CD1c-positive myeloid dendritic cell (primary cell): ENCODE measurements around the gene STX10.
A peak's percentile ranks its signal among the peaks of the same experiment; 100 is the strongest.

Experiments used
- DNase-seq: peaks from one replicate; pipeline ENCODE4 v3.0.0-alpha.2; 2016; ENCODE audit errors: extremely low spot score

The STX10 gene

DNA sequence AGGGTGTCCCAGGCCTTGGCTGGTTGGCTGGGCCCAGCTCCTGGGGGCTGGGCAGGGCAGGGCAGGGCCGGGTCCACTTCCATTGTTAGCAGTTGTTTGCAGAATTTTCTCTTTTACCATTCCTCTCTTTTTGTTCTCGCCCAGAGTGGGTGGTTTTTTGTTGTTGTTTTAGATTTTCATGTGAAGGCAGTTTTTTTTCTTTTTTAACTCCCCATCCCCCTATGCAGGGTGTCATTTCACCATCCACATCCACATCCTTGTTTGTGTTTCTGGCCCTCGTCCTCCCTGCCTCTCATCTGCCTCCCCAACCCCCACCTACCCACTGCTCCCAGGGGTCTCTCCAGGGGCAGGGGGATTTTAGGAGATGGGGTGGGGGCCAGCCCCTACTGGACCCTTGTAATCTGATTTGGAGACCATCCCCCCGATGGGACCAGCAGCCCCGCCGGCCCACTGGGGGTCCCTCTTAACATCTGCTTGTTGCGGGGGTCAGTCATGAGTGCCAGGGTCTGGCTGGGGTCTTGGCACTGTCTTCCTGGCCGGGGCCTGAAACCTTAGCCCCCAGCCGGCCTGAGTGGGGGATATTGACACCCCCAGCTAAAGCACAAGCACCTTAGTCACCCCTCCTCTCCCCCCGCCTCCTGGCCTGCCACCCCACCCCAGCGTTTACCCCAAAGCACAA is 10.4 kb downstream of the STX10 start:
- DNase-seq, result no peak

DNA sequence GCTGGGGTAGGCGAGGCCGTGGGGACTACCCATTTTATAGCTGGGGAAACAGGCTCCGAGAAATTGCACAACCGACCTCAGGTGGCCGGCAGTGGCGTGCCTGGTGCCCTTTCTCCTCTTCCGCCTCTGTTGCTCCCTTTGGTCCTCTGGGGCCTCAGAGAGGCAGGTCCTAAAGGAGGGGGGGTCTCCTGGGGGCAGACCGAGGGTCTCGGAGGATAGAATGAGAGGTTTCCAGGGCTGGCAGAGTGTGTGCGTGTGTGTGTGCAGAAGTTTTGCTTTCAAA is 11.3 kb downstream of the STX10 start:
- no peak for DNase-seq

DNA sequence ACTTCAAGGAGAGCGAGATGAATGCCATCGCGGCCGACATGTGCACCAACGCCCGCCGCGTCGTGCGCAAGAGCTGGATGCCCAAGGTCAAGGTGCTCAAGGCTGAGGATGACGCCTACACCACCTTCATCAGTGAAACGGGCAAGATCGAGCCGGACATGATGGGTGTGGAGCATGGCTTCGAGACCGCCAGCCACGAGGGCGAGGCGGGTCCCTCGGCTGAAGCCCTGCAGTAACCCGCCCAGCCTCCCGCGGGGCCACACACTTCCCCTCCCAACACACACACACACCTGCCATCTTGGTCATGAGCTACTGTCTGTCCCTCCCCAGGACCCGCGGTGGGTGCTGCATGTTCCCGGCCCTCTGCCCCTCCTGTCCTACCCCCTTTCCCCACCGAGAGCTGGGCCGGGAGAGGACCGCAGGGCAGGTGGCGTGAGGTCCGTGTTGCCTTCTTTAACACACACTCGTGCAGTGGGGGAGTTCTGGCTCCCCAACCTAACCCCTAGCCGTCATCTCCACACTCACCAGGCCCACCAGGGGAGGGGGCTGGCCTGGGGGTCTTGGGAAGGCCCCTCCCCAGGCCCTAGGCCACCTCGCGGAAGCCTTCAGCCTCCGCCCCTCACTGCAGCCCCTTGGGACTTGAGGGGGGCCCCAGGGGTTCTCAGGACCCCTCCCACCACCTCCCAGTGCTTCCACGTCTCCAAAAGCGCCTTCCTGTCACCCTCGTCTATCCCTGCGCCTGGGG is 11.8 kb downstream of the STX10 start:
- DNase-seq, result no peak

DNA sequence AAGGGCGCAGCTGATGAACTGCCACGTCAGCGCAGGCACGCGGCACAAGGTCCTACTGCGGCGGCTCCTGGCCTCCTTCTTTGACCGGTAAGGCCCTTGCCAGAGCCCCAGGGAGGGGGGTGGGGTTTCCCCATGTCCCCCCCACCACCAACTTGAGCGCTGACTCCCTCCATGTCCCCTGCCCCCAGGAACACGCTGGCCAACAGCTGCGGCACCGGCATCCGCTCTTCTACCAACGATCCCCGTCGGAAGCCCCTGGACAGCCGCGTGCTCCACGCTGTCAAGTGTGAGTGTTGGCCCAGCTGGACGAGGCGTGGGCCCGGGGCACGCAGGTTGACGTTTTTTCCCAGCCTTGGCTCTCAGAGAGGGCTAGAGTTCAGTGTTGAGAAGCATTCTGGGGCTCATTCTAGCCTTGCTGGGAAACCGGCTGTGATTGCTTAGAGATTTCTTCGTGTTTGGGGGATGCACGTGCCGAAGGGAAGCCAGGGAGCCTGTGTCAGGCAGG is 12.8 kb downstream of the STX10 start:
- no peak for DNase-seq

DNA sequence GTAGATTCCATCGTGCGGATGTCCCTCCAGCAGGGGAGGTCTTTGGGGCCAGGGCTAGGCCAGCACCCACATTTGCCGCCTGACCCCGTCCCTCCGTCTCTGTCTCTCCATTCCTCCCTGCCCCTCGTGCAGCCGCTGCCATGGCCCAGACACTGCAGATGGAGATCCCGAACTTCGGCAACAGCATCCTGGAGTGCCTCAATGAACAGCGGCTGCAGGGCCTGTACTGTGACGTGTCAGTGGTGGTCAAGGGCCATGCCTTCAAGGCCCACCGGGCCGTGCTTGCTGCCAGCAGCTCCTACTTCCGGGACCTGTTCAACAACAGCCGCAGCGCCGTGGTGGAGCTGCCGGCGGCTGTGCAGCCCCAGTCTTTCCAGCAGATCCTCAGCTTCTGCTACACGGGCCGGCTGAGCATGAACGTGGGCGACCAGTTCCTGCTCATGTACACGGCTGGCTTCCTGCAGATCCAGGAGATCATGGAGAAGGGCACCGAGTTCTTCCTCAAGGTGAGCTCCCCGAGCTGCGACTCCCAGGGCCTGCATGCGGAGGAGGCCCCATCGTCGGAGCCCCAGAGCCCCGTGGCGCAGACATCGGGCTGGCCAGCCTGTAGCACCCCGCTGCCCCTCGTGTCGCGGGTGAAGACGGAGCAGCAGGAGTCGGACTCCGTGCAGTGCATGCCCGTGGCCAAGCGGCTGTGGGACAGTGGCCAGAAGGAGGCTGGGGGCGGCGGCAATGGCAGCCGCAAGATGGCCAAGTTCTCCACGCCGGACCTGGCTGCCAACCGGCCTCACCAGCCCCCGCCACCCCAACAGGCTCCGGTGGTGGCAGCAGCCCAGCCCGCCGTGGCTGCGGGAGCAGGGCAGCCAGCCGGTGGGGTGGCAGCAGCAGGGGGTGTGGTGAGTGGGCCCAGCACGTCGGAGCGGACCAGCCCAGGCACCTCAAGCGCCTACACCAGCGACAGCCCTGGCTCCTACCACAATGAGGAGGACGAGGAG is 14.8 kb downstream of the STX10 start:
- no peak for DNase-seq

DNA sequence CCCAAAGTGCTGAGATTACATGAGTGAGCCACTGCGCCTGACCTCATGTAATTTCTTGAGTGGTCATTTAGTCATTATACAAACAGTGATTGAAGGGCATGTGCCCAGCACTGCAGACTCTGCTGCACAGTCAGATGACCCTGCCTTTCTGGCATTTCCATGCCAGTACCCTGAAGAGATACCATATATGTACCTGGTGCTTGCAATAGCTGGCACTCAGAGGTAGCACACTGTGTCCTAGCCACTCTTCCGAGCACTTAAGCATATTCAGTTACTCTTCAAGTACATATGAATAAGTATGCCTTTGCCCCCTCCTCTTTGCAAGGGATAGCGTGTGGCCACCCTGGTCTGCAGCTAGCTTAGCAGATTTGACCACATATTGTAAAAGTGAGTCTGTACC is 15.5 kb downstream of the STX10 start:
- DNase-seq, result no peak

DNA sequence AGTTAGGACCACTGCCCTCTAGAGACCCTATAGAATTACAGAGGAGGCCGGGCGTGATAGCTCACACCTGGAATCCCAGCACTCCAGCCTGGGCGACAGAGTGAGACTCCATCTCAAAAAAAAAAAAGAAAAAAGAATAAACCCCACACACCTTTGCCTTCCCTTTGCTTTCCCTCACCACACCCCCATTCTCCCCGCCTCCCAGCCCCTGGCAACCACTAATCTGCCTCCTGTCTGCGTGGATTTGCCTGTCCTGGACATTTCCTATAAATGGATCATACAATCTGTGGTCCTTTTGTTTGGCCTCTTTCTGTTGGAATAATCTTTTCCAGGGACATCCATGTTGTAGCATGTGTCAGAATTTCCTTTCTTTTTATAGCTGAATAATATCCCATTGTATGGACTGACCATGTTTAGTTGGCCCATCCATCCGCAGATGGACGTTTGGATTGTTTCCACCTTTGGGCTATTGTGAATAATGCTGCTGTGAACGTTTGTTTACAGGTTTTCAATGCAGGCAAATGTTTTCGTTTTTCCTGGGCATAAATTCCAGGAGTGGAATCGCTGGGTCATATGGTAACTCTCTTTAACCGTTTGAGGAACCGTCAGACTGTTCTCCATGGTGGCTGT is 16.8 kb downstream of the STX10 start:
- DNase-seq, result no peak

DNA sequence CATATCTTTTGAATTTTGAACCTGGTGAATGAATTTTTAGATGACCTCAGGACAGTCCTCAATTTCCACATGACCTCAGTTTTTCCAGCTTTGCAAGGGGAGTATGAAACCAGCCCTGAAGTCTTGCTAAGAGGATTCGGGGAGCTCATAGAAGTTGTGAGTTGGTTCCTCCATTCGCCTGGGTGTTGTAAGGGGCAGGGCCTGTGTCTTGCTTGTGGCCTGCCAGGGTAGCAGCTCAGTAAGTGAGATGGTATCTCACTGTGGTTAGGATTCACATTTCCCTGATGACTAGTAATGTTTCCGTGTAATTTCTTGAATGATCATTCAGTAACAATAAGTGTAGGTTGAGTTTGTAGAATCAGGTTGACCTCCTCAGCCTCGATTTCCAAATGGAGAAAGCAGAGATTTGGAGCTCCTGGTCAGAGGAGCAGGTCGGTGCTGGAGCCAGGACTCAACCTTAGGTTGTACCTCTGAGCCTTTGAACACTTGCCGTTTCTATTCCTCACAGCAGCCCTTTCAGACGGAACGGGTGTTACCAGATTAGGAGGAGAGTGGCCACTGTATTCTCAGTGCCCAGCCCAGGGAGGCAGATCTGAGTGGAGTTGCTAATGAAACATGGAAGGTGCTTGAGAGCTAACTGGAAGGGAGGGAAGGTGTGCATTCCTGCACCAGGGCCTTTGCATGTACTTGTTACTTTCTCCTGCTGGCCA is 17.5 kb downstream of the STX10 start:
- no peak for DNase-seq

DNA sequence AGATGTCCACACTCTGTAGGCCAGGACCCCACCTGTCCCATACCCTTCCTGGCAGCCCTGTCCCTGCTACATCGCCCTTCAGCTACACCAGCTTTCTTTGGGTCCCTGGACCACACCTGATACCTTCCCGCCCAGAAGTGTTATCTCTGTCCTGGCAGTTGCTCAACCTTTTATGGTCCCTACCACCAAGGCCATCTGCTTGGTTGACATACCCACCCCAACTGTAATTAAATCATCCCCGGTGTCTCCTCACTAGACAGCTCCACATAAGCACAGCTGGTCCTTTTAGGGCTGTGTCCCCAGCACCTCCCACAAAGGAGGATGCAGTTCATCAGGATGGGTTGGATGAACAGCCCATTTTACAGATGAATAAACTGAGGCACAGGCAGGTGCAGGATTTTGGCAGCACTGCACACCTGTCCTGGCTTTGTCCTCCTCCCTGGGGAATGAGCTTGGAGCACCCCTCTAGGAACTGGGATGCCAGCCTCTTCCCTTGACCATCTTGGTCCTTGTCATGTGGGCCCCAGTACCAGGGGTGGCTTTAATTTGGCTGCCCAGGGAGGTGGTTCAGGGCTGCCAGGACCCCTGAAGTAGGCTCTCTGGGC is 19.2 kb downstream of the STX10 start:
- no peak for DNase-seq

DNA sequence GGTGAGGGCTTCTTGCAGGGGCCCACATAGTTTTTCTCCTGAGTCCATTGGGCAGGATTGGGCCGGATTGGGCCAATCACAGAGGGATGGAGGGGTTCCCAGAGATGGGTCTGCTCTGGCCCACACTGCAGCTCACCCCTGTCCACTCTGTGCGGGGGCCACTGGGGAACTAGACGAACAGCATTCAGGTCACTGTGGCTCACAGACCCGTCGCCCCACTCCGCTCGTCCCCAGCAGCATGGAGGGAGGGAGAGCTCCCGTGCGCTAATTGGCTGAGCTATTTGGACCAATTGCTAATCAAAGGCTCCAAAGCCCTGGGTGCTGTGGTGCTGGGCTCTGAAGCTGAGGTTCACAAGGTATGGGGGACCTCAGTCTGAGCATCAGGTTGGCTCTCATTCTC is 20.8 kb downstream of the STX10 start:
- no peak for DNase-seq

DNA sequence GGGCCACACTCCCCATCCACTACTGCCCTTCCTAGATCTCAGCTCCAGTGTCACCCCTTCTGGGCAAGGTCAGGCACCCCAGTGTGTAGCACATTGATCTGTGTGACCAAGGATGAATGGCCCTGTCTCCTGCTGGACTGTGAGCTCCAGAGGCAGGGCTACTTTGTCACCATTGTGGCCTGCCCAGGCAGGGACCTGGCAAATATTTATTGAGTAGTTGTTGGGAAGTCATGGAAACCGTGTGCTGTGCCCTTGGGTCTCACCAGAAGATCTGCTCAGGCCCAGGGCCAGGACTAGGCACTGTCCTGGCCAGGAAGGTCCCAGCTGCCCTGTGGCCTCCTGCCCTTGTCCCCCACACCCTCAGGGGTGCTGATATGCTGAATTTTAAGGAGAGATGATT is 21.6 kb downstream of the STX10 start:
- no peak for DNase-seq

DNA sequence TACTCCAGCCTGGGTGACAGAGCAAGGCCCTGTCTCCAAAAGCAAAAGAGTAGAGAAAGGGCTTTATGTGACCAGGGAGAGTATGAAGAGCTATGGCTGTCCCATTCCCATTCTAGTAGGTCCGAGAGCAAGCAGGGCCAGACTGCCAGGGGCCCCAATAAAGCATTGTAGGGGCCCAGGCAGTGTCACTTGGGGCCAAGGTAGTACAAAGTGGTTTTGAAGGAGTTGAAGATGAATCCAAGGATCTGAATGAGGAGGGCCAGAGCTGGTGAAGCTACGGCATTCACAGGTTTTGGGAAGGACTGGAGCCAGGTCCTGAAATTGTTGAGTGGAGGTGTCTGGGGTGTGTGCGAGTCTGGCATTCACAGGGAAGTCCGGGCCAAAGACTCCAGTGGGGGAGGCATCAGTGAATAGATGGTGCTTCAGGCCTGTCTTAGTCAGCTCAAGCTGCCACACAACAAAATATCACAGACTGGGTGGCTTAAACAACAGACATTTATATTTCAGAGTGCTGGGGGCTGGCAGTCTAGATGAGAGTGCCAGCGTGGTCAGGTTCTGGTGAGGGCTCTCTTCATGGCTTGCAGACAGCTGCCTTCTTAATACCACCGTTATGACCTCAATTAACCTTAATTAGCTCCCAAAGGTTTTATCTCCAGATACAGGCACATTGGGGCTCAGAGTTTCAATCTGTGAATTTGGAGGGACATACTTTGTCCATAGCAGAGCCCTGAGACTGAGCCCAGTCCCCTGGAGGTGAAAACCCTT is 22.2 kb downstream of the STX10 start:
- no peak for DNase-seq

DNA sequence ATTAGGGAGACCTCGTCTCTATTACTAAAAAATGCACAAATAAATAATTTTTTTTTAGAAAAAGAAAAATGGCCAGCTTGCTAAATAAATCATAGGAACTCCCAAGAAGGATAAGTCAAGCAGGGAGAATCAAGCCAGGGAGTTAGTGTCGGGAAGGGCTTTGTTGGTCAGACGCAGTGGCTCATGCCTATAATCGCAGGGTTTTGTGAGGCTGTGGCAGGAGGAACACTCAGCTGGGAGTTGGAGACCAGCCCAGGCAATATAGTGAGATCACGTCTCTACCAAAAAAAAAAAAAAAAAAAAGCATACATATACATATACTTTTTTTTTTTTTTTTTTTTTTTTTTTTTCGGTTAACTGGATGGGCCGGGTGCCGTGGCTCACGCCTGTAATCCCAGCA is 23.1 kb downstream of the STX10 start:
- DNase-seq, result no peak

DNA sequence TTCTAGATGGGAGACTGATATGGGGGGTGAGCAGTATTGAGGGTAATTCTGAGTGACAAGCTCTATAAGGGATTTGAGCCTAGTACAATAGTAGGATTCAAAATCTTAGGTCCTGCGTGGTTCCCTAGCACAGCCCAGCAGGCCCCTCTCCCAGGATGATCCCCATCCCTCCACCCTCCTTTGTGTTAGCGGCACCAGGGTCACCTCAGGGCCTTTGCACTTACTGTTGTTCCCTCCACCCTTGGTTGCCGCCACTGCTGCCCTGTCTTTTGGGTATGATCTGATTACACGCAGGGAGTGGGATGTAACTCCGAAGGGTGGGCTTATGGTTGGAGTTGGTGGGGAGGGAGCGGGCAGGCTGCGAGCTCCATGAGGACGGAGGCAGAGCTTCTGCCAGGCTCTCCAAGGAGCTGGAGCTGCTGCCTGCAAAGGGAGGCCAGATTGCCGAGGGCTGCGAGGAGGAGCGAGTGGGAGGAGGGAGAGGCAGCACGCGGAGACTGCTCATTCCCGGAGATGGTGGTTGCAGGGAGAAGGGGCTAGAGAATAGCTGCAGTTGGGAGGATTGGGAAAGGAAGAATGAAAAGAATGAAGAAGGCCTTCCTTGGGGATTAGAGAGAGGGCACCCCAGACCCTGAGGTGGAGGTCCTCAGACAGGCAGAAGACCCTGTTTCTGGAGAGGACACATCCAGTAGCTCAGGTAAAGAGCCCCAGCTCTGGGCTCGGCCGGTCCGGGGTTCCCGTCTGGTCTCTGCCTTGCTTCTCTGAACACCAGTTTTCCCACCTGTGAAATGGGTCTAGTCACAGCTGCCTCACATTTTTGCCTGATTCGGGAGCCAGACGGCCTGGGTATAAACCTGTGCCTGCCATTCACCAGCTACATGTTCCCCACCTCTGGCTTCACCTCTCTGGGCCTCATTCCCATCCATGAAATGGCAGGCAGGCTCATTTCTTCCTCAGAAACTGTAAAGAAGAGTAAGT is 26.9 kb downstream of the STX10 start:
- no peak for DNase-seq

DNA sequence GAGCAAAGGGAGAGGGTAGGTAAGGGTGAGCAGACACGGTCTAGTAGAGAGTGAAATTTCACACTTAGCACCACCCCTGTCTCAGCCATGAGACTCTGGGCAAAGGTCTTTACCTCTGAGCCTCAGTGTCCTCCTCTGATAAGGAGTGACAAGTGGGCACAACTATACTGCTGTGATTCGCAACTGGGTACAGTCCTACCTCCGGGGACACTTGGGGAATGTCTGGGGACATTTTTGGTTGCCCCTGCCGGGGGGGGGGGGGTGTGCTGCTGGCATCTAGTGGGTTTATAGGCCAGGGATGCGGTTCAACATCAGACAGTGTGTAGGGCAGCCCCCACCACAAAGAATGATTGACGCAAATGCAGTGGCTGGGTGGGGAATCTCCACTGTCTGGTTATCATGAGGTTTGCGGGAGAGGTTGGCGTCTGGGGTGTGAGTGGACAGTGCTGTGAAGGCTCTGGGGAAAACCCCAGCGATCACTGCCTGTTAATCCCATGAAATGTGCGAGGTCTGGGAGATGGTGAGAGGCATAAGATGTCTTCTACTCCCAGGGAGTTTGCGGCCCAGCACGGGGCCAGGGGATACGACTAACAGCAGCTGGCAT is 27.8 kb downstream of the STX10 start:
- DNase-seq, result no peak

DNA sequence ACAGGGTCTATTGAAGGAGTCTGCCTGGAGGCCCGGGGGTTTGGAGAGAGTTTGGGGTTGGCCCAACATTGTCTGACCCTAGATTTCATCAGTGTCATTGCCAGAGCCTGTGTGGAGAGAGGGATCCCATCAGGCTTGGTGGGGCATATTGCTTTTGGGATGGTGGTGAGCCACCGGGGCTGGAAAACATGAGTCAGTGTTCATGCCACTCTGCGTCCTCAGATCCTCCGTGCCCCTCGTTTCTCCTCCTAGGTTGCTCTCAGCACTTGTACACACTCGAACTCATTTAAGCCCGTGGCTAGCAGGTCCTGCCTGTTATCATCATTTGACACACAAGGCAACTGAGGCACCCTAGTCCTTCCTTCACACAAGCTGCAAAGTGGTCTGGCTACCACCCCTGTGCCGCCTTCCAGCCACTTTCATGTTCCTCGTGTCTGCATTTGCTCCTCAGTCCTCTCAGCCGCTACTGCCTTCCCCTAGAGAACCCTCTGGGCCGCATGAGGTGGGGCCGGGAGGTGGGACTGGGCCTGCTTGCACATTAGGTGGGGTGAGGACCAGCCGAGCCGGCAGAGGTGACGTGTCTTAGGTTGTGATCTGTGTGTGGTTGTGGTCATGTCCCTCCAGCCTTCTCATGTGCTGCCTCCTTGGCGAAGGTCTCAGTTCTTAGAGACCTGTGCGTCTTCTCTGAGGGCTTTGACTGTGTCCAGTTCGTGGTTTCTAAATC is 28.5 kb downstream of the STX10 start:
- no peak for DNase-seq

DNA sequence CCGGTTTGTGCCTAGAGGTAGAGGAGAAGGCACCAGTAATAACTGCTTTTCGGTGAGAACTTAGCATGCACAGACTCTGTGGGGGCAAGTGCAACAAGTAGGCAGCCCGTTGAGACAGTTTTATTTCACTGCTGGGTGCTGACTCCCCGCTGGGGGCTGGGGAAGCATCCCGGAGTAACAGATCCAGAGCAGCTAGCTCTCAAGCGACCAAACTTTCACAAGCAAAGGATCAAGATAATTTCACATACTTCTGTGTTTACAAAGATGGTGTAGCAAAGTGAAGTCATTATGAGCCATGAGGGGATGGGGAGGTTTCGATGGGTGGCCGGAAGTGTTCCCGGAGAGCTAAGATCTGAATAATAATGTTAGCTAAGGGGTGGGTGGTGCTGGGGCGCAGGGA is 29.4 kb downstream of the STX10 start:
- DNase-seq, result no peak

DNA sequence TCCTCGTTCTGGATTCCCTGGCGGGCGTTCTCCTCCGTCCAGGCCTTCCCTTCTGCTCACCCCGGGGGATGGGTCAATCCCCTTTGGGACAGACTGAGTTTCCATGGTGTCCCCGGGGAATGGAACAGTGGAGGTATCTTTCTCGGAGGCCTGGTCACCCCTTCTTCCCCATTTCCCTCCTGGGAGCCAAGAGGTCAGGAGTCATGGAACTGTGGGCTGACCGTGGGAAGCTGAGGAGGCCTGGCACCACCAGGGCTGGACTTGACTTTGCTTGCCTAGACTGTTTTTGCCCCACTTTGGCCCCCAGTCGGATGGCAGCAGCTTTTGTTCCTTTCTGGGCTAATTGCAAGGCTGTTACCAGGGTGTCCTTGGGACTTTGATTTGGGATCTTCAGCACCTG is 30.1 kb downstream of the STX10 start:
- DNase-seq, result peak; percentile 27
